ENCODE results near the gene PTGDS.

- no peak for TF ChIP-seq POLR2AphosphoS5 (IDR thresholded peaks at IDR 0.05; ENCODE audit: low read depth, low read length)
- TF ChIP-seq SPI1 (IDR thresholded peaks at IDR 0.05; ENCODE audit: low read depth, low read length) = no peak
- no peak for TF ChIP-seq POLR2A (IDR thresholded peaks at IDR 0.05; ENCODE audit: low read depth, low read length)
- TF ChIP-seq POU2F2 (IDR thresholded peaks at IDR 0.05; ENCODE audit: low read depth, low read length) = no peak
- TF ChIP-seq TAF1 (IDR thresholded peaks at IDR 0.05; ENCODE audit: low read depth, low read length) = no peak
Measured at GRCh38 chr9:136944212-136944518, 33.1 kb upstream of the PTGDS start.

Data from GM12891 (cell line).